MM.1S (cell line): ENCODE results near the gene SCRG1.
A peak's percentile ranks its signal among the peaks of the same experiment; 100 is the strongest.

ENCODE experiments used
- DNase-seq: peaks from one replicate; pipeline ENCODE4 v3.0.0-alpha.2; 2015
- H2AFZ ChIP-seq: fragments of 300-600 bp; sonication (generic); 2 replicates; pipeline ENCODE4 v1.6.0; 2016; ENCODE audit warnings: antibody characterized with exemption, low read length
- H3F3A ChIP-seq: fragments of 300-600 bp; sonication (generic); 2 replicates; pipeline ENCODE4 v1.6.1; 2016; ENCODE audit warnings: mild to moderate bottlenecking, antibody characterized with exemption, low read length, moderate library complexity, mixed read lengths; ENCODE audit not compliant: insufficient read depth
- H3K27ac ChIP-seq: fragments of 300-600 bp; sonication (generic); 2 replicates; pipeline ENCODE4 v1.5.1; 2016; ENCODE audit warnings: mild to moderate bottlenecking, low read length
- H3K27me3 ChIP-seq: fragments of 300-600 bp; sonication (generic); replicated peaks from 2 replicates; pipeline ENCODE4 v1.6.0; 2016; ENCODE audit warnings: low read length; ENCODE audit not compliant: insufficient read depth
- H3K36me3 ChIP-seq: fragments of 300-600 bp; sonication (generic); replicated peaks from 2 replicates; pipeline ENCODE4 v1.6.1; 2016; ENCODE audit warnings: mild to moderate bottlenecking, low read length, mixed read lengths; ENCODE audit not compliant: insufficient read depth
- H3K4me1 ChIP-seq: fragments of 300-600 bp; sonication (generic); 2 replicates; pipeline ENCODE4 v1.6.1; 2016; ENCODE audit warnings: low read length, mixed read lengths
- H3K4me2 ChIP-seq: fragments of 300-600 bp; sonication (generic); 2 replicates; pipeline ENCODE4 v1.6.0; 2016; ENCODE audit warnings: low read depth, low read length
- H3K4me3 ChIP-seq: fragments of 300-600 bp; sonication (generic); 2 replicates; pipeline ENCODE4 v1.5.1; 2016; ENCODE audit warnings: low read length, mixed read lengths
- H3K79me2 ChIP-seq: fragments of 300-600 bp; sonication (generic); 2 replicates; pipeline ENCODE4 v1.6.1; 2016; ENCODE audit warnings: mixed run types, low read length, mixed read lengths
- H3K9ac ChIP-seq: fragments of 300-600 bp; sonication (generic); 2 replicates; pipeline ENCODE4 v1.6.1; 2016; ENCODE audit warnings: low read length, mixed read lengths
- H3K9me2 ChIP-seq: fragments of 300-600 bp; sonication (generic); replicated peaks from 2 replicates; pipeline ENCODE4 v1.6.1; 2016; ENCODE audit warnings: mild to moderate bottlenecking, low read length, mixed read lengths; ENCODE audit not compliant: insufficient read depth
- H3K9me3 ChIP-seq: fragments of 300-600 bp; sonication (generic); replicated peaks from 2 replicates; pipeline ENCODE4 v1.6.1; 2016; ENCODE audit warnings: mild to moderate bottlenecking, low read length, mixed read lengths; ENCODE audit not compliant: insufficient read depth
- H4K20me1 ChIP-seq: fragments of 300-600 bp; sonication (generic); 2 replicates; pipeline ENCODE4 v1.6.1; 2016; ENCODE audit warnings: mild to moderate bottlenecking, low read length, moderate library complexity, mixed read lengths; ENCODE audit not compliant: insufficient read depth
- CTCF ChIP-seq: fragments of 300-600 bp; sonication (generic); IDR thresholded peaks from 2 replicates; pipeline ENCODE4 v1.5.1; 2016; ENCODE audit warnings: antibody characterized with exemption, low read length, mixed read lengths
- EZH2 ChIP-seq: fragments of 300-600 bp; sonication (generic); optimal IDR thresholded peaks from 2 replicates; pipeline ENCODE3; 2017; ENCODE audit warnings: low read depth, mild to moderate bottlenecking, antibody characterized with exemption, low read length, mixed read lengths
- EZH2phosphoT487 ChIP-seq: fragments of 300-600 bp; sonication (generic); IDR thresholded peaks from 2 replicates; pipeline ENCODE4 v1.6.1; 2018; ENCODE audit warnings: antibody characterized with exemption, low read length

Gene SCRG1

GRCh38 chr4:173398779-173399415 lies at the start of gene SCRG1:
TSS of gene SCRG1 (minus strand) at chr4:173399116. CDS start at chr4:173391414, 7,702 bp downstream.
- H3K9me2 ChIP-seq = no peaks in the 10 kb centered on the region
- no peaks in the 10 kb centered on the region for H4K20me1 ChIP-seq
- no peak within 1 kb of the TSS for H2AFZ ChIP-seq
- TF ChIP-seq EZH2phosphoT487 (no peak), CTCF (no peak), EZH2 (no peak)
- no peak within 1 kb of the TSS for H3K27ac ChIP-seq
- H3K4me1 ChIP-seq = no peaks in the 10 kb centered on the region
- no peaks in the 10 kb centered on the region for H3K9me3 ChIP-seq
- no peaks in the 10 kb centered on the region for H3K79me2 ChIP-seq
- H3K36me3 ChIP-seq = no peaks in the 10 kb centered on the region
- no peaks in the 10 kb centered on the region for H3K27me3 ChIP-seq
- H3F3A ChIP-seq = no peaks in the 10 kb centered on the region
- H3K4me2 ChIP-seq = no peak within 1 kb of the TSS
- H3K9ac ChIP-seq = no peak within 1 kb of the TSS
- H3K4me3 ChIP-seq = no peak within 1 kb of the TSS
- DNase-seq = no peak

GRCh38 chr4:173448103-173448502 lies 49.2 kb upstream of the SCRG1 start:
- Histone ChIP-seq H3K79me2 (no peaks in the 10 kb centered on the region), H3F3A (no peaks in the 10 kb centered on the region), H3K4me1 (peaks cover 16% of the 10 kb centered on the region), H3K27ac (no peak overlapping the region), H3K9me2 (no peaks in the 10 kb centered on the region), H3K4me3 (no peak overlapping the region), H3K9me3 (no peaks in the 10 kb centered on the region), H4K20me1 (no peaks in the 10 kb centered on the region), H3K36me3 (no peaks in the 10 kb centered on the region), H3K4me2 (no peak overlapping the region), H3K9ac (no peak overlapping the region), H3K27me3 (no peaks in the 10 kb centered on the region), H2AFZ (no peak overlapping the region)
- no peak for DNase-seq
- TF ChIP-seq EZH2 (no peak), CTCF (no peak), EZH2phosphoT487 (no peak)

GRCh38 chr4:173446416-173446815 lies 47.5 kb upstream of the SCRG1 start:
- no peak overlapping the region for H3K4me3 ChIP-seq
- DNase-seq = peak; percentile 67
- no peaks in the 10 kb centered on the region for H4K20me1 ChIP-seq
- no peak for TF ChIP-seq CTCF
- no peaks in the 10 kb centered on the region for H3F3A ChIP-seq
- H3K4me1 ChIP-seq = peaks cover 16% of the 10 kb centered on the region
- H3K9me2 ChIP-seq = no peaks in the 10 kb centered on the region
- H3K79me2 ChIP-seq = no peaks in the 10 kb centered on the region
- H3K9me3 ChIP-seq = no peaks in the 10 kb centered on the region
- no peak overlapping the region for H3K9ac ChIP-seq
- peak overlapping the region; percentile 28; the same call in 1 of the 2 replicates for H2AFZ ChIP-seq
- H3K27me3 ChIP-seq = no peaks in the 10 kb centered on the region
- H3K36me3 ChIP-seq = no peaks in the 10 kb centered on the region
- H3K4me2 ChIP-seq = peak overlapping the region; percentile 32
- no peak overlapping the region for H3K27ac ChIP-seq
